GM18951 (cell line): ENCODE data around the gene BRD8.
"Not testable (repeated sequence)": the region's sequence is repeated elsewhere in the genome, so short reads cannot be mapped to it uniquely, and the experiment has no call there.

Experiments used
- POLR2A ChIP-seq: IDR thresholded peaks from 4 replicates; pipeline ENCODE4 v1.6.1; 2011; ENCODE audit warnings: mild to moderate bottlenecking; ENCODE audit not compliant: insufficient read length, insufficient read depth; ENCODE audit errors: extremely low read depth
- in situ Hi-C: fragments of 300-500 bp; cut with MboI; formaldehyde crosslinking; loops from one replicate; pipeline ENCODE4 v1.12.0; 2022; ENCODE audit warnings: low sequenced_read_pairs, mixed read lengths, inconsistent platforms; ENCODE audit not compliant: unreplicated experiment

Gene BRD8, protein sequence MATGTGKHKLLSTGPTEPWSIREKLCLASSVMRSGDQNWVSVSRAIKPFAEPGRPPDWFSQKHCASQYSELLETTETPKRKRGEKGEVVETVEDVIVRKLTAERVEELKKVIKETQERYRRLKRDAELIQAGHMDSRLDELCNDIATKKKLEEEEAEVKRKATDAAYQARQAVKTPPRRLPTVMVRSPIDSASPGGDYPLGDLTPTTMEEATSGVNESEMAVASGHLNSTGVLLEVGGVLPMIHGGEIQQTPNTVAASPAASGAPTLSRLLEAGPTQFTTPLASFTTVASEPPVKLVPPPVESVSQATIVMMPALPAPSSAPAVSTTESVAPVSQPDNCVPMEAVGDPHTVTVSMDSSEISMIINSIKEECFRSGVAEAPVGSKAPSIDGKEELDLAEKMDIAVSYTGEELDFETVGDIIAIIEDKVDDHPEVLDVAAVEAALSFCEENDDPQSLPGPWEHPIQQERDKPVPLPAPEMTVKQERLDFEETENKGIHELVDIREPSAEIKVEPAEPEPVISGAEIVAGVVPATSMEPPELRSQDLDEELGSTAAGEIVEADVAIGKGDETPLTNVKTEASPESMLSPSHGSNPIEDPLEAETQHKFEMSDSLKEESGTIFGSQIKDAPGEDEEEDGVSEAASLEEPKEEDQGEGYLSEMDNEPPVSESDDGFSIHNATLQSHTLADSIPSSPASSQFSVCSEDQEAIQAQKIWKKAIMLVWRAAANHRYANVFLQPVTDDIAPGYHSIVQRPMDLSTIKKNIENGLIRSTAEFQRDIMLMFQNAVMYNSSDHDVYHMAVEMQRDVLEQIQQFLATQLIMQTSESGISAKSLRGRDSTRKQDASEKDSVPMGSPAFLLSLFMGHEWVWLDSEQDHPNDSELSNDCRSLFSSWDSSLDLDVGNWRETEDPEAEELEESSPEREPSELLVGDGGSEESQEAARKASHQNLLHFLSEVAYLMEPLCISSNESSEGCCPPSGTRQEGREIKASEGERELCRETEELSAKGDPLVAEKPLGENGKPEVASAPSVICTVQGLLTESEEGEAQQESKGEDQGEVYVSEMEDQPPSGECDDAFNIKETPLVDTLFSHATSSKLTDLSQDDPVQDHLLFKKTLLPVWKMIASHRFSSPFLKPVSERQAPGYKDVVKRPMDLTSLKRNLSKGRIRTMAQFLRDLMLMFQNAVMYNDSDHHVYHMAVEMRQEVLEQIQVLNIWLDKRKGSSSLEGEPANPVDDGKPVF

GRCh38 chr5:138178516-138179276 is at the start of gene BRD8, which contains the start of gene KIF20A:
TSS of gene BRD8 (minus strand) at chr5:138178630. CDS start at chr5:138178614, 16 bp downstream.
TSS of gene KIF20A (plus strand) at chr5:138179112. CDS start at chr5:138179681, 569 bp downstream.
- in situ Hi-C loops, result no loop called here
- TF ChIP-seq POLR2A, result peak; percentile 79

DNA sequence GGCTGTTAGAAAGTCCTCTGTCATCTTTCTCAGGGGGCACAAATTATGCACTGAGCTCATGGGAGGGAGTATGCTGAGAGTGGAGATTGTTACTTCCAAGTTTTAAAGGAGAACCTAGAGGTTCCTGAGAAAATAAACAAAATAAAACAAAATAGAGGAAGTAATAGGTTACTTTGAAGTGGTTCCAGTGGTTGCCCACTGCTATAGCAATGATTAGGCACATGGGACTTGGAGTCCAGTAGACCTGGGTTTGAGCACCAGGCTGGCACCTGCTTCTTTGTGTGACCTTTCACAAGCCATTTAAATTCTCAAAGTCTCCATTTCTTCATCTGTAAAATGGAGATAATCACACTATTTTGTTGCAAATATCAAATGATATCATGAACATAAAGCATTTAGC is 48.5 kb upstream of the BRD8 start:
- TF ChIP-seq POLR2A, result no peak
- in situ Hi-C loops, result no loop called here

DNA sequence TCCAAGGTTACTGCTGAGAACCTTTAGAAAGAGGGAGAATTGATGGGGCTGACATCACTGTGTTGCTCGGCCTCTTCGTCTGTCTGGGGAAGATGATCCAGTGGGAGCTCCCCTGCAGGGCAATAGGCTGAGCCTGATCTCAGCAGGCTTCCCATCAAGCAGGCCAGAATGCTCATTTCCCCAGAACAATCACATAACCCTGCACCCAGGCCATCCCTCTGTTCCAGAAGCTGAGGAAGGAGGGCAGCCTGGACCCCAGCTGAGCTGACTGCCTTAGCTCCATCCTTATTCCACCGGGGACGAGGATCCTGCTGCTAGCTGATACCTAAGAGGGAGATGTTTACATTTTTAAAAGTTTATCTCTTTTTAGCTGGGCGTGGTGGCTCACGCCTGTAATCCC is 46.3 kb upstream of the BRD8 start:
- in situ Hi-C loops, result no loop called here
- no peak for TF ChIP-seq POLR2A

DNA sequence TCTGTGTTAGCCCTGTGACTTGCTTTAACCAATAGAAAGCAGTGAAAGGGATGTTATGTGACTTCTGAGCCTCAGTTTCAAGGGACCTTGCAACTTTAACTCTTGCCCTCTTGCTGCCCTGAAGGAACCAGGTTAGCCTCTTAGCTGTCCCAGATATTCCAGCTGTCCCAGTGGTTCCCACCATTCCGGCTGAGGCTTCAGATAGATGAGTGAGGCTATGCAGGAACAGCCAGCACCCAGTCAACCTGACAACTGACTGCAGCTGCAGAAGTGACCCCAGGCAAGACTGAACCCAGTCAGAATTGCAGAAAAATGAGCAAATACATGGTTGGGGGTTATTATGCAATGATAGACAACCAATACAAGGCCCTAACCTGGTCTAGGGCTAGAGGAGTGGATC is 45.1 kb upstream of the BRD8 start:
- in situ Hi-C loops, result no loop called here
- TF ChIP-seq POLR2A, result no peak

DNA sequence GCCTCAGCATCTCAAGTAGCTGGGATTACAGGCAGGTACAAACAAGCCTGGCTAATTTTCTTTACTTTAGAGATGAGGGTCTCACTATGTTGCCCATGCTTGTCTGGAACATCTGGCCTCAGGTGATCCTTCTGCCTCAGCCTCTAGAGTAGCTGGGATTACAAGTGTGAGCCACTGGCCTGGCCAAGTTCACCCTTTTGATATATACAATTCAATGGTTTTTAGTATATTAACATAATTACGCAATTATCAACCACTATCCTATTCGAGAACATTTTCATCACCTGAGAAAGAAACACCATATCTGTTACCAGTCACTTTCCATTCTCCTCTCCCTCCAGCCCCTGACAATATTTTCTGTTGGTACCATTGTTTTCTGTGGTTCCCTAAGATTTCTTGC is 38.4 kb upstream of the BRD8 start:
- TF ChIP-seq POLR2A, result no peak
- in situ Hi-C loops, result no loop called here

GRCh38 chr5:138213161-138214029 is 35.0 kb upstream of the BRD8 start, which contains the start of gene CDC23:
TSS of gene CDC23 (minus strand) at chr5:138213323. CDS start at chr5:138213312, 11 bp downstream.
- in situ Hi-C loops, result no loop called here
- TF ChIP-seq POLR2A, result peak; percentile 84

DNA sequence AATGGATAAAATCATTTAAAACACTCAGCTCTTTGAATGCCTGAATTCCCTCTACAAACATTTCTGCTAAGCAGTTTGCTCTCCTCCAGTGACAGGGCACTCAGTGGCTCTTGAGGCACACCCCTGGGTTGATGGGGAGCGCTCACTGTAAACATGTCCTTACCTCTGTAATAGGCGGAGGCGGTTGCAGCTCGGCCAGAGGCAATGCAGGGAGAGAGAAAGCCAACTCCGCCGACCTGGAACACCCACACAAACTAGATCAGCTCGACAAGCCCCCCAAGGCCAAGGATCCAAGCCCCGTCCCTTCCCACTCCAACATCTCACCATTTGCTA is 34.4 kb upstream of the BRD8 start:
- no peak for TF ChIP-seq POLR2A
- in situ Hi-C loops, result no loop called here

GRCh38 chr5:138210985-138211384 is 32.6 kb upstream of the BRD8 start:
- TF ChIP-seq POLR2A, result no peak
- in situ Hi-C loops, result no loop called here

GRCh38 chr5:138193859-138194258 is 15.4 kb upstream of the BRD8 start:
- in situ Hi-C loops, result not testable (repeated sequence)

DNA sequence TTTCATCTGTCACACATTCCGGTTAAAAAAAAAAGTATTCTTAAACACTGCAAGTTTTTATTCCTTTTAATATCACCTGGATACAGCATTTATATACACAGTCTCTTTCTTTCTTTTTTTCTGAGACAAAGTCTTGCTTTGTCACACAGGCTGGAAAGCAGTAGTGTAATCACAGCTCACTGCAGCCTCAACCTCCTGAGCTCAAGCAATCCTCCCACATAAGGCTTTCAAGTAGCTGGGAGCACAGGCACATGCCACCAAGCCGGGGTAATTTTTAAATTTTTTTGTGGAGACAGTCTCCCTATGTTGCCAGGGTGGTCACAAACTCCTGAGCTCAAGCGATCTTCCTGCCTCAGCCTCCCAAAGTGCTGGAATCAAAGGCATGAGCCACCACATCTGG is 14.4 kb upstream of the BRD8 start:
- in situ Hi-C loops, result no loop called here
- no peak for TF ChIP-seq POLR2A

DNA sequence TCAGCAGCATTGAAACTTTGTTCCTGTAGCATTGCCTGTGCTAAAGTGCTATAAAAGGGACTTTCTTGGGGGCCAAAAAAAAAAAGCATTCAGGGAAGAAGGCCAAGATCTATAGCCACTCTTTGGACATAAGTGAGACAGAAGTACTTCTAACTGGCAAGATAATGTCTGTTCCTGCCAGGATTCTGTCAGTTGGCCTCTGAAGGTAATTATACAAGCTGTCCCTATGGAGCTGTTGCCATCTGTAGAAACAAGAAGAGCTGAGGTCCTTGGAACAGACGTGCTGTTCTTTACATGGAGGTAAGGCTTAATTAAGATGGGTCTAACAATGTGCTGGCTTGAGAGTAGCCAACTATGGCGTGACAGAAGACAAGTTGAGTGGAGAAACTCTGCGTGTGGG is 10.2 kb upstream of the BRD8 start:
- no peak for TF ChIP-seq POLR2A
- in situ Hi-C loops, result no loop called here
